HepG2 (cell line): Measurements from ENCODE around the gene NT5C3B. TPM values are rescaled to one million over a fixed set of nuclear protein-coding genes. Genes with fewer than 3 reads are reported as not detected.
A peak's percentile ranks its signal among the peaks of the same experiment; 100 is the strongest.

Experiments used
- CAMTA2 ChIP-seq: sonication (generic); formaldehyde crosslinking; IDR thresholded peaks from 2 replicates; pipeline ENCODE4 v1.4.0; 2020; ENCODE audit warnings: mild to moderate bottlenecking, missing genetic modification reagents, borderline replicate concordance
- CHD4 ChIP-seq: fragments of 200-600 bp; sonication (generic); IDR thresholded peaks from 2 replicates; pipeline ENCODE4 v1.7.0; 2017; ENCODE audit warnings: mild to moderate bottlenecking, low read length, borderline replicate concordance
- EEA1 ChIP-seq: sonication (generic); formaldehyde crosslinking; IDR thresholded peaks from 2 replicates; pipeline ENCODE4 v1.5.1; 2020; ENCODE audit warnings: mild to moderate bottlenecking, missing genetic modification reagents, borderline replicate concordance
- FOXM1 ChIP-seq: sonication (generic); formaldehyde crosslinking; IDR thresholded peaks from 2 replicates; pipeline ENCODE4 v1.5.0; 2020; ENCODE audit warnings: missing genetic modification reagents
- GATA4 ChIP-seq: sonication (generic); IDR thresholded peaks from 2 replicates; pipeline ENCODE4 v1.6.1; 2016; ENCODE audit warnings: antibody characterized with exemption, low read depth, borderline replicate concordance
- JUN ChIP-seq: sonication (generic); formaldehyde crosslinking; IDR thresholded peaks from 2 replicates; pipeline ENCODE4 v1.4.0; 2020; ENCODE audit warnings: mild to moderate bottlenecking, missing genetic modification reagents
- NR2F1 ChIP-seq, 2 experiments: fragments of 450-650 bp in 1 of 2; formaldehyde crosslinking in 1 of 2; IDR thresholded peaks; 2 replicates each; pipeline versions ENCODE4 v1.5.0 to v1.6.1; 2016 to 2020; ENCODE audit warnings: mild to moderate bottlenecking in 1 of 2, missing compliant biosample characterization in 1 of 2, missing genetic modification reagents in 1 of 2, moderate library complexity in 1 of 2
- PCBP2 ChIP-seq: fragments of 200-400 bp; formaldehyde crosslinking; optimal IDR thresholded peaks from 2 replicates; pipeline ENCODE3; 2018; ENCODE audit warnings: low read length, low read depth; ENCODE audit not compliant: poor library complexity, severe bottlenecking
- REXO4 ChIP-seq: sonication (generic); formaldehyde crosslinking; IDR thresholded peaks from 2 replicates; pipeline ENCODE4 v1.8.0; 2022; ENCODE audit warnings: missing genetic modification reagents, mild to moderate bottlenecking, borderline replicate concordance
- ZFY ChIP-seq: sonication (generic); formaldehyde crosslinking; IDR thresholded peaks from 2 replicates; pipeline ENCODE4 v1.4.0; 2020; ENCODE audit warnings: missing genetic modification reagents
- polyA plus RNA-seq, 8 experiments: library from polyadenylated mRNA; depleted of rRNA in 3 of 8; stranded (reverse) in 7 of 8; unstranded in 1 of 8; fragments of >200 nt; fragmentation: Illumina TruSeq in 4 of 8; extraction: Trizol in 4 of 8; gene quantifications; 2 replicates each; pipeline versions ENCODE4 v1.2.1 to v1.2.3, GENCODE V29; 2011 to 2016; ENCODE audit warnings: low read depth in 4 of 8, missing spikeins in 1 of 8, mixed read lengths in 1 of 8; ENCODE audit not compliant: insufficient read depth in 1 of 8
- total RNA-seq, 5 experiments: library from RNA; depleted of rRNA; stranded (reverse); fragments of >200 nt; fragmentation: Illumina TruSeq; extraction: Trizol; gene quantifications; 2 replicates each; pipeline ENCODE4 v1.2.3, GENCODE V29; 2016; ENCODE audit warnings: low read depth in 1 of 5
- TF ChIP-seq, protein P1 (sequence below): IDR thresholded peaks from 2 replicates; pipeline ENCODE4 v1.6.1; 2016; ENCODE audit warnings: control low read depth
- TF ChIP-seq, protein P2 (sequence below): IDR thresholded peaks from 2 replicates; pipeline ENCODE4 v1.6.1; 2016; ENCODE audit warnings: missing compliant biosample characterization, missing genetic modification reagents, borderline replicate concordance
- TF ChIP-seq, protein P3 (sequence below): sonication (generic); formaldehyde crosslinking; IDR thresholded peaks from 2 replicates; pipeline ENCODE4 v1.4.0; 2020; ENCODE audit warnings: mild to moderate bottlenecking, missing genetic modification reagents, borderline replicate concordance
- TF ChIP-seq, protein P4 (sequence below): sonication (generic); formaldehyde crosslinking; IDR thresholded peaks from 2 replicates; pipeline ENCODE4 v1.4.0; 2020; ENCODE audit warnings: missing genetic modification reagents, low read depth, mild to moderate bottlenecking, borderline replicate concordance
- TF ChIP-seq, protein P5 (sequence below): sonication (generic); formaldehyde crosslinking; IDR thresholded peaks from 2 replicates; pipeline ENCODE4 v1.4.0; 2020; ENCODE audit warnings: missing genetic modification reagents, borderline replicate concordance

Gene NT5C3B
- total and polyA plus RNA-seq, 2 of the 13 experiments (the other 11 are each of a cell fraction or from before 2014, with no cell fraction given): 104 to 126 TPM

DNA sequence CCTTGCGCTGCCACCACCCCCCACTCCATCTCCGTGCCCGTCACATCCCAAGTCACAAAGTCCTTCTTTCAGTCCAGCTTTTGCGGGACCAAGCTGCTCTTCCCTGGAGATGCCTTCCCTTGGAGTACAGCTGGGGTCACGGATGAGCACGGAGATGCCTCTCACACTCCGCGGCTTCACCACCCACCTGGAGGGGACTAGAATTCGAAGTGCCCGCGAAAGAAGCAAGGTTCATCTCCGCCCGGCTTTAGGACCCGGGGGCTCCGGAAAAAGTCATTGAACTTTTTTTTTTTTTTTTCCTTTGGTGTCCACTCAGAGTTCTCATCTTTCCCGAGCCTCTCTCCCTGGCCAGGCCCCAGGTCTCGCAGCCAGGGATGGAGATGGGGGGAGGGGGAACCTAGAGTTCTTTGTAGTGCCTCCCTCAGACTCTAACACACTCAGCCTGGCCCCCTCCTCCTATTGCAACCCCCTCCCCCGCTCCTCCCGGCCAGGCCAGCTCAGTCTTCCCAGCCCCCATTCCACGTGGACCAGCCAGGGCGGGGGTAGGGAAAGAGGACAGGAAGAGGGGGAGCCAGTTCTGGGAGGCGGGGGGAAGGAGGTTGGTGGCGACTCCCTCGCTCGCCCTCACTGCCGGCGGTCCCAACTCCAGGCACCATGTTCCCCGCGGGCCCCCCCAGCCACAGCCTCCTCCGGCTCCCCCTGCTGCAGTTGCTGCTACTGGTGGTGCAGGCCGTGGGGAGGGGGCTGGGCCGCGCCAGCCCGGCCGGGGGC, 23.5 kb downstream of the NT5C3B start, which contains the start of gene FKBP10 (continued):
- TF ChIP-seq, protein P1, sequence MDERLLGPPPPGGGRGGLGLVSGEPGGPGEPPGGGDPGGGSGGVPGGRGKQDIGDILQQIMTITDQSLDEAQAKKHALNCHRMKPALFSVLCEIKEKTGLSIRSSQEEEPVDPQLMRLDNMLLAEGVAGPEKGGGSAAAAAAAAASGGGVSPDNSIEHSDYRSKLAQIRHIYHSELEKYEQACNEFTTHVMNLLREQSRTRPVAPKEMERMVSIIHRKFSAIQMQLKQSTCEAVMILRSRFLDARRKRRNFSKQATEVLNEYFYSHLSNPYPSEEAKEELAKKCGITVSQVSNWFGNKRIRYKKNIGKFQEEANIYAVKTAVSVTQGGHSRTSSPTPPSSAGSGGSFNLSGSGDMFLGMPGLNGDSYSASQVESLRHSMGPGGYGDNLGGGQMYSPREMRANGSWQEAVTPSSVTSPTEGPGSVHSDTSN (CRISPR knock-in tag): 0 out of 2 replicates have a peak, but pooled peaks have one; percentile 3
- TF ChIP-seq, protein P2, sequence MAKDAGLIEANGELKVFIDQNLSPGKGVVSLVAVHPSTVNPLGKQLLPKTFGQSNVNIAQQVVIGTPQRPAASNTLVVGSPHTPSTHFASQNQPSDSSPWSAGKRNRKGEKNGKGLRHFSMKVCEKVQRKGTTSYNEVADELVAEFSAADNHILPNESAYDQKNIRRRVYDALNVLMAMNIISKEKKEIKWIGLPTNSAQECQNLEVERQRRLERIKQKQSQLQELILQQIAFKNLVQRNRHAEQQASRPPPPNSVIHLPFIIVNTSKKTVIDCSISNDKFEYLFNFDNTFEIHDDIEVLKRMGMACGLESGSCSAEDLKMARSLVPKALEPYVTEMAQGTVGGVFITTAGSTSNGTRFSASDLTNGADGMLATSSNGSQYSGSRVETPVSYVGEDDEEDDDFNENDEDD (CRISPR knock-in tag): peak; percentile 50; the same call in 1 of the 2 replicates
- TF ChIP-seq CHD4: peak; percentile 47; the same call in 1 of the 2 replicates
- TF ChIP-seq, protein P3, sequence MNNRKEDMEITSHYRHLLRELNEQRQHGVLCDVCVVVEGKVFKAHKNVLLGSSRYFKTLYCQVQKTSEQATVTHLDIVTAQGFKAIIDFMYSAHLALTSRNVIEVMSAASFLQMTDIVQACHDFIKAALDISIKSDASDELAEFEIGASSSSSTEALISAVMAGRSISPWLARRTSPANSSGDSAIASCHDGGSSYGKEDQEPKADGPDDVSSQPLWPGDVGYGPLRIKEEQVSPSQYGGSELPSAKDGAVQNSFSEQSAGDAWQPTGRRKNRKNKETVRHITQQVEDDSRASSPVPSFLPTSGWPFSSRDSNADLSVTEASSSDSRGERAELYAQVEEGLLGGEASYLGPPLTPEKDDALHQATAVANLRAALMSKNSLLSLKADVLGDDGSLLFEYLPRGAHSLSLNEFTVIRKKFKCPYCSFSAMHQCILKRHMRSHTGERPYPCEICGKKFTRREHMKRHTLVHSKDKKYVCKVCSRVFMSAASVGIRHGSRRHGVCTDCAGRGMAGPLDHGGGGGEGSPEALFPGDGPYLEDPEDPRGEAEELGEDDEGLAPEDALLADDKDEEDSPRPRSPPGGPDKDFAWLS (CRISPR knock-in tag): no peak
- TF ChIP-seq NR2F1 (CRISPR knock-in tag; IDR thresholded peaks at IDR 0.05): no peak
- TF ChIP-seq CAMTA2 (CRISPR knock-in tag): 0 out of 2 replicates have a peak, but pooled peaks have one; percentile 40
- peak; percentile 50; the same call in 1 of the 2 replicates for TF ChIP-seq ZFY
- TF ChIP-seq, protein P4, sequence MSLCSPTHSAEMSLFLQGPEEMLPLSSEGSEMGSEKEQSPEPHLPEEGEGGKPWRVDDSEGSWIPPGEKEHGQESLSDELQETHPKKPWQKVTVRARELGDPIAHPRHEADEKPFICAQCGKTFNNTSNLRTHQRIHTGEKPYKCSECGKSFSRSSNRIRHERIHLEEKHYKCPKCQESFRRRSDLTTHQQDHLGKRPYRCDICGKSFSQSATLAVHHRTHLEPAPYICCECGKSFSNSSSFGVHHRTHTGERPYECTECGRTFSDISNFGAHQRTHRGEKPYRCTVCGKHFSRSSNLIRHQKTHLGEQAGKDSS (CRISPR knock-in tag): peak; percentile 50; the same call in 1 of the 2 replicates
- 0 out of 2 replicates have a peak, but pooled peaks have one; percentile 1 for TF ChIP-seq EEA1 (CRISPR knock-in tag)
- TF ChIP-seq PCBP2: peak; percentile 26
- peak; percentile 69 for TF ChIP-seq GATA4
- TF ChIP-seq FOXM1: no peak
- no peak; the same call in 1 of the 2 replicates for TF ChIP-seq JUN (CRISPR knock-in tag)
- no peak for TF ChIP-seq REXO4 (CRISPR knock-in tag)
- TF ChIP-seq, protein P5, sequence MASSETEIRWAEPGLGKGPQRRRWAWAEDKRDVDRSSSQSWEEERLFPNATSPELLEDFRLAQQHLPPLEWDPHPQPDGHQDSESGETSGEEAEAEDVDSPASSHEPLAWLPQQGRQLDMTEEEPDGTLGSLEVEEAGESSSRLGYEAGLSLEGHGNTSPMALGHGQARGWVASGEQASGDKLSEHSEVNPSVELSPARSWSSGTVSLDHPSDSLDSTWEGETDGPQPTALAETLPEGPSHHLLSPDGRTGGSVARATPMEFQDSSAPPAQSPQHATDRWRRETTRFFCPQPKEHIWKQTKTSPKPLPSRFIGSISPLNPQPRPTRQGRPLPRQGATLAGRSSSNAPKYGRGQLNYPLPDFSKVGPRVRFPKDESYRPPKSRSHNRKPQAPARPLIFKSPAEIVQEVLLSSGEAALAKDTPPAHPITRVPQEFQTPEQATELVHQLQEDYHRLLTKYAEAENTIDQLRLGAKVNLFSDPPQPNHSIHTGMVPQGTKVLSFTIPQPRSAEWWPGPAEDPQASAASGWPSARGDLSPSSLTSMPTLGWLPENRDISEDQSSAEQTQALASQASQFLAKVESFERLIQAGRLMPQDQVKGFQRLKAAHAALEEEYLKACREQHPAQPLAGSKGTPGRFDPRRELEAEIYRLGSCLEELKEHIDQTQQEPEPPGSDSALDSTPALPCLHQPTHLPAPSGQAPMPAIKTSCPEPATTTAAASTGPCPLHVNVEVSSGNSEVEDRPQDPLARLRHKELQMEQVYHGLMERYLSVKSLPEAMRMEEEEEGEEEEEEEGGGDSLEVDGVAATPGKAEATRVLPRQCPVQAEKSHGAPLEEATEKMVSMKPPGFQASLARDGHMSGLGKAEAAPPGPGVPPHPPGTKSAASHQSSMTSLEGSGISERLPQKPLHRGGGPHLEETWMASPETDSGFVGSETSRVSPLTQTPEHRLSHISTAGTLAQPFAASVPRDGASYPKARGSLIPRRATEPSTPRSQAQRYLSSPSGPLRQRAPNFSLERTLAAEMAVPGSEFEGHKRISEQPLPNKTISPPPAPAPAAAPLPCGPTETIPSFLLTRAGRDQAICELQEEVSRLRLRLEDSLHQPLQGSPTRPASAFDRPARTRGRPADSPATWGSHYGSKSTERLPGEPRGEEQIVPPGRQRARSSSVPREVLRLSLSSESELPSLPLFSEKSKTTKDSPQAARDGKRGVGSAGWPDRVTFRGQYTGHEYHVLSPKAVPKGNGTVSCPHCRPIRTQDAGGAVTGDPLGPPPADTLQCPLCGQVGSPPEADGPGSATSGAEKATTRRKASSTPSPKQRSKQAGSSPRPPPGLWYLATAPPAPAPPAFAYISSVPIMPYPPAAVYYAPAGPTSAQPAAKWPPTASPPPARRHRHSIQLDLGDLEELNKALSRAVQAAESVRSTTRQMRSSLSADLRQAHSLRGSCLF (CRISPR knock-in tag): no peak
